HG03354 (cell line): ENCODE data around the gene ELFN2.
"Not testable (repeated sequence)": the region's sequence is repeated elsewhere in the genome, so short reads cannot be mapped to it uniquely, and the experiment has no call there.

Experiments used
- ATAC-seq: cut with Tn5 transposase; IDR thresholded peaks from one replicate; pipeline ENCODE4 v1.9.1; 2021; ENCODE audit warnings: mild to moderate bottlenecking; ENCODE audit not compliant: unreplicated experiment, poor library complexity, severe bottlenecking

Gene ELFN2

GRCh38 chr22:37415210-37415609 is 12.1 kb downstream of the ELFN2 start:
- no peak for ATAC-seq

GRCh38 chr22:37414288-37414687 is 13.0 kb downstream of the ELFN2 start:
- no peak for ATAC-seq

GRCh38 chr22:37413546-37413945 is 13.7 kb downstream of the ELFN2 start:
- no peak for ATAC-seq

- ATAC-seq = no peak
These were observed 14.6 kb downstream of the ELFN2 start for GRCh38 chr22:37412495-37413250.

- no peak for ATAC-seq
These were observed 15.6 kb downstream of the ELFN2 start for GRCh38 chr22:37411655-37412054.

- ATAC-seq = no peak
These were observed 16.9 kb downstream of the ELFN2 start for GRCh38 chr22:37410174-37411055.

DNA sequence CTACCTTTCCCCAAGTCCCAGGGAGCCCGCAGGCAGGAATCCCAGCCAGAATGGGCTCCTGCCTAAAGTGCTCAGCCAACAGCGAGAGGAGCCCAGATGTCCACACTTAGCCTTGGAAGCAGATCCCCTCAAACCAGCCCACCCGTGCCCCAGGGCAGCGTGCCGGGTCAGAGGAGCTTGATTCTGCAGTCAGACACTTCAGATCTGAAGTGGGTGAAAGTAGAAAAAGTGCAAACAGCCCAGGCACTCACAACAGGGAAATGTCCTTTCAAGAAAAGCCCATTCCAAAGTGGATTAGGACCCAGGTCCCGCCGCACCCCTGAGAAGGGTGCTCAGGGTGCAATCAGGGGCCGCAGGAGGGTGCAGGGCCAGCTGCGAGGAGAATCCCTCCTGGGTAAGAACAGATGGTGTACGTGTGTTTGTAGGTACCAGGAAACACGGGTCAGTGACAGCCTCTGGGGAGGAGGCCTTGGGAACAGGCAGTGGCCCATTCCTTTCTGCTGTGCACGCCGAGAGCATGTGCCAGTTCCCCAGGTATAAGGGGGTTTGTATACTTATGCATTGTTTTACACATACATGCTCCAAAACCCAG is 17.7 kb downstream of the ELFN2 start:
- no peak for ATAC-seq

- no peak for ATAC-seq
These were observed 18.2 kb downstream of the ELFN2 start for GRCh38 chr22:37409031-37409430.

- no peak for ATAC-seq
These were observed 19.4 kb downstream of the ELFN2 start for GRCh38 chr22:37407856-37408255.

DNA sequence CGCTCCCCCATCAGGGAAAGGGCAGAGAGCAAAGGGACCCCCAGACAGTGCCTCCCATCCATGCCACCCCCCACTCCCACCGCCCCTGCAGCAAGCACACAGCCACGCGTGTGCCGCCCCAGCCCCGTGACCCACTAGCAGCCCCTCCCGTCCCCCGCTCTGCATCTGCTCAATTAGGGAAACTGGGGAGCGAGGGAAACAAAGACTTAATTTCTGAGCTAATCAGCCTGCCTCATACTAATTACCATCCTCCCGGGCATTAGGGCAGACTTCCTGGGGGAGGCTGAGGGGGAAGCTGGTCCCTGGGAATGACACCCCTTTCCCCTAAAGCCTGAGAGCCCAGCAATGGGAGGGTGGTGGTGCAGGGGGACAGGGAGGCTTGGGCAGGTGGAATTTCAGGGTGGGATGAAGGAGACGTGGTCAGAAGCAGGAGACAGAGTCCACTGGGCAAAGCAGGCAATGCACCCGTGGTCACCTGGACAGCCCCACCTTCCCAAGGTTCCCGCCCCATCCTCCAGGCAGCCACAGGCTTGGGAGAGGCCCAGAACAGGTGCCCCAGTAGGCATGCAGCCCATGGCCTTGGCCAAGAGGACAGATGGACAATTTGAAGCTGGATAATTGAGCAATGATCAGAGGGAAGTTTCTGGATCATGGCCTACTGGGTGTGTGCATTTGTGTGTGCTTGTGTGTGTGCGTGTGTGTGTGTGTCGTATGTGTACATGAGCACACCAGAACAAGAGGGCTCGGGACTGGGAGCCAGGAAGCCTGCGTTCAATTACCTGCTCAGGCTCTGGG is 20.6 kb downstream of the ELFN2 start:
- no peak for ATAC-seq

- ATAC-seq = no peak
These were observed 23.2 kb downstream of the ELFN2 start for GRCh38 chr22:37404091-37404490.

DNA sequence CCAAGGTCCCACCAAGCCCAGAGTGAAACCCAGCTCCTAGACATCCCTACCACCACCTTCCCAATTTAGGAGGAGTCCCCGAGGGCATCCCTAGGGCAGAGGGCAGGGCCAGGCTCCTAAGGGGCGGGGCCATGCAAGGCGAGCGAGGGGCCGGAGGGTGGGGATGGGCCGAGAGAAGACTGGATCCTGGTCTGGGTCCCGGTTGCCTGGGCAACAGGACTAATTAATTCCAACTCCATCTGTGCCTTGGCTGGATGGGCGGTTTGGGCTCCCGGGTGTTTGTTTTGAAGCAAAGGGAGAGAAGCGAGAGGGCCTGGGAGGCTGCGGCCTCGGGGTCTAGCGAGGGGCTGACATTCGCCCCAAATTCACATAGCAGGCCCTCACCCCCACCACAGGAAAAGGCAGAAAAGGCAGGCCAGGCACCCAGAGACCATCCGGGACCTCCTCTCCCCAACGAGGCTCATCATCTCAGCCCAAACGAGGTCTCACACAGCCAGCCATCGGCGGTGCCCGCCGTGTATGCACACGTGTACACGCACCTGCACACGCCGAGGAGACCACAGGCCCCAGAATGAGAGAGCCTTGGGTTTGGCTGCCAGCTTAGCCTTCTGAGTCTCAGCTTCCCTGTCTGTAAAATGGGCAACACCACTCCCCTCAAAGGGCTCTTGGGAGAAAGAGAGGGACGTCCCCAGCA is 23.9 kb downstream of the ELFN2 start:
- no peak for ATAC-seq

DNA sequence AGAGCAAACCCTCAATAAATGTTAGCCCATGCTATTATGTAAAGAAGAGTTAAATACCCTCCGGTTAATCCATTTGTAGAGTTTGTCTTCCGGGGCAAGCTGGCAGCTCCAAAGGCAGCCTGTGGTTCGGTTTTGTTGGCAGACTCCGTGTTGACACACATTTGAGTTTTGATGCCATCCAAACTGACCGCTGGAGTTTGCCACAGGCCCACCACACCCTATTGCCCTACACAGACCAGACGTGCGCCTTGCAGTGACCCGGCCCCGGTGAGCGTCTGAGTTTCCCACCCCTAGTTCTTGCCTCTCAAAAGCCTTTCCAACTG is 25.1 kb downstream of the ELFN2 start:
- no peak for ATAC-seq

GRCh38 chr22:37401401-37402183 is 25.7 kb downstream of the ELFN2 start:
- ATAC-seq = no peak

DNA sequence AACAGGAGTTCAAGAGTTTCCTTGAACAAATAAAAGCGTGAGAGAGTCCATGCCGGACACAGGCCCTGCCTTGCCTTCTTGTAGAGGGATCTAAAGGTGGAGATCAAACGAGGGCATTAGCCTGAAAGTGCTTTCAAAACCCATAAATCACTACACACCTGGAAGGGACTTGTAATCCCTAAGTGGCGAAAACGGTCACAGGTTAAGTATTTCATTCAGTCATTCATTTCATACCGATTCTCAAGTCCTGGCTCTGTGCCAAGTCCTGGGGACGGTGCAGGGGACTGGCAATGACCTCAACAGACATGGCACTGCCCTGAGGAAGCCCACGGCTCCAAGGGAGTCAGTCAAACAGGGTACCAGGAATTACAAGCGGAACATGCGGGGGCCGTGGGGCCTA is 26.6 kb downstream of the ELFN2 start:
- no peak for ATAC-seq

- ATAC-seq = not testable (repeated sequence)
These were observed 27.8 kb downstream of the ELFN2 start for GRCh38 chr22:37399457-37399856.

GRCh38 chr22:37397226-37397625 is 30.1 kb downstream of the ELFN2 start:
- no peak for ATAC-seq

GRCh38 chr22:37396488-37397084 is 30.7 kb downstream of the ELFN2 start:
- no peak for ATAC-seq
